ENCODE measurements around the gene LCA5L. TPM values are rescaled to one million over a fixed set of nuclear protein-coding genes. Genes with fewer than 3 reads are reported as not detected.

The LCA5L gene
- total and polyA plus RNA-seq, 2 of the 13 experiments (the other 11 are each of a cell fraction or from before 2014, with no cell fraction given): 0.13 to 0.55 TPM

DNA sequence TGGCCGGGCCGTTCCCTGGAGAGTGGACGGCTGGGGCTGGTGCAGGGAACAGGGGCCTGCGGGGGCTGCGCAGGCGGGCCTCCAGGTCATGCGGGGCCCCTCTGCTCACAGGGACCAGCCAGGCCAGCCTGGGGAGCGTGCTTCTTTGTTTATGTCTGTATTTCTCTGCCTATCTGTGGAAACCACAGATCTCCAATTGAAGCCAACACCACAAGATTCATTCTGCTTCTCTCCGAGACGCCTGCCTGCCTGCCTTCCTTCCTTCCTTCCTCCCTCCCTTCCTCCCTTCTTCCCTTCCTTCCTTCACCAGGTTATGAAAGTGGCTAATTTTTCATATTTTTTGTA lies 56.8 kb downstream of the LCA5L start (continued):
- TF ChIP-seq, protein P1, sequence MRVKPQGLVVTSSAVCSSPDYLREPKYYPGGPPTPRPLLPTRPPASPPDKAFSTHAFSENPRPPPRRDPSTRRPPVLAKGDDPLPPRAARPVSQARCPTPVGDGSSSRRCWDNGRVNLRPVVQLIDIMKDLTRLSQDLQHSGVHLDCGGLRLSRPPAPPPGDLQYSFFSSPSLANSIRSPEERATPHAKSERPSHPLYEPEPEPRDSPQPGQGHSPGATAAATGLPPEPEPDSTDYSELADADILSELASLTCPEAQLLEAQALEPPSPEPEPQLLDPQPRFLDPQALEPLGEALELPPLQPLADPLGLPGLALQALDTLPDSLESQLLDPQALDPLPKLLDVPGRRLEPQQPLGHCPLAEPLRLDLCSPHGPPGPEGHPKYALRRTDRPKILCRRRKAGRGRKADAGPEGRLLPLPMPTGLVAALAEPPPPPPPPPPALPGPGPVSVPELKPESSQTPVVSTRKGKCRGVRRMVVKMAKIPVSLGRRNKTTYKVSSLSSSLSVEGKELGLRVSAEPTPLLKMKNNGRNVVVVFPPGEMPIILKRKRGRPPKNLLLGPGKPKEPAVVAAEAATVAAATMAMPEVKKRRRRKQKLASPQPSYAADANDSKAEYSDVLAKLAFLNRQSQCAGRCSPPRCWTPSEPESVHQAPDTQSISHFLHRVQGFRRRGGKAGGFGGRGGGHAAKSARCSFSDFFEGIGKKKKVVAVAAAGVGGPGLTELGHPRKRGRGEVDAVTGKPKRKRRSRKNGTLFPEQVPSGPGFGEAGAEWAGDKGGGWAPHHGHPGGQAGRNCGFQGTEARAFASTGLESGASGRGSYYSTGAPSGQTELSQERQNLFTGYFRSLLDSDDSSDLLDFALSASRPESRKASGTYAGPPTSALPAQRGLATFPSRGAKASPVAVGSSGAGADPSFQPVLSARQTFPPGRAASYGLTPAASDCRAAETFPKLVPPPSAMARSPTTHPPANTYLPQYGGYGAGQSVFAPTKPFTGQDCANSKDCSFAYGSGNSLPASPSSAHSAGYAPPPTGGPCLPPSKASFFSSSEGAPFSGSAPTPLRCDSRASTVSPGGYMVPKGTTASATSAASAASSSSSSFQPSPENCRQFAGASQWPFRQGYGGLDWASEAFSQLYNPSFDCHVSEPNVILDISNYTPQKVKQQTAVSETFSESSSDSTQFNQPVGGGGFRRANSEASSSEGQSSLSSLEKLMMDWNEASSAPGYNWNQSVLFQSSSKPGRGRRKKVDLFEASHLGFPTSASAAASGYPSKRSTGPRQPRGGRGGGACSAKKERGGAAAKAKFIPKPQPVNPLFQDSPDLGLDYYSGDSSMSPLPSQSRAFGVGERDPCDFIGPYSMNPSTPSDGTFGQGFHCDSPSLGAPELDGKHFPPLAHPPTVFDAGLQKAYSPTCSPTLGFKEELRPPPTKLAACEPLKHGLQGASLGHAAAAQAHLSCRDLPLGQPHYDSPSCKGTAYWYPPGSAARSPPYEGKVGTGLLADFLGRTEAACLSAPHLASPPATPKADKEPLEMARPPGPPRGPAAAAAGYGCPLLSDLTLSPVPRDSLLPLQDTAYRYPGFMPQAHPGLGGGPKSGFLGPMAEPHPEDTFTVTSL (CRISPR knock-in tag; IDR thresholded peaks at IDR 0.05; ENCODE audit: borderline replicate concordance): no peak
- TF ChIP-seq MXI1 (IDR thresholded peaks at IDR 0.05; ENCODE audit: borderline replicate concordance, low read depth, low read length): no peak
- no peak for TF ChIP-seq U2AF1 (optimal IDR thresholded peaks at IDR 0.05; ENCODE audit: low read depth, low read length)
- no peak for TF ChIP-seq FOXO1 (CRISPR knock-in tag; IDR thresholded peaks at IDR 0.05)
- TF ChIP-seq PHB2 (IDR thresholded peaks at IDR 0.05; ENCODE audit: partially characterized antibody): no peak
- no peak for TF ChIP-seq HMG20A (CRISPR knock-in tag; IDR thresholded peaks at IDR 0.05; ENCODE audit: borderline replicate concordance)
- no peak for TF ChIP-seq CC2D1A (CRISPR knock-in tag; IDR thresholded peaks at IDR 0.05)
- TF ChIP-seq HNRNPLL (IDR thresholded peaks at IDR 0.05; ENCODE audit: low read depth, low read length, poor library complexity, severe bottlenecking): peak; percentile 56
- TF ChIP-seq XBP1 (CRISPR knock-in tag; IDR thresholded peaks at IDR 0.05): no peak
- TF ChIP-seq SKI (IDR thresholded peaks at IDR 0.05; ENCODE audit: partially characterized antibody): no peak
- TF ChIP-seq, protein P2, sequence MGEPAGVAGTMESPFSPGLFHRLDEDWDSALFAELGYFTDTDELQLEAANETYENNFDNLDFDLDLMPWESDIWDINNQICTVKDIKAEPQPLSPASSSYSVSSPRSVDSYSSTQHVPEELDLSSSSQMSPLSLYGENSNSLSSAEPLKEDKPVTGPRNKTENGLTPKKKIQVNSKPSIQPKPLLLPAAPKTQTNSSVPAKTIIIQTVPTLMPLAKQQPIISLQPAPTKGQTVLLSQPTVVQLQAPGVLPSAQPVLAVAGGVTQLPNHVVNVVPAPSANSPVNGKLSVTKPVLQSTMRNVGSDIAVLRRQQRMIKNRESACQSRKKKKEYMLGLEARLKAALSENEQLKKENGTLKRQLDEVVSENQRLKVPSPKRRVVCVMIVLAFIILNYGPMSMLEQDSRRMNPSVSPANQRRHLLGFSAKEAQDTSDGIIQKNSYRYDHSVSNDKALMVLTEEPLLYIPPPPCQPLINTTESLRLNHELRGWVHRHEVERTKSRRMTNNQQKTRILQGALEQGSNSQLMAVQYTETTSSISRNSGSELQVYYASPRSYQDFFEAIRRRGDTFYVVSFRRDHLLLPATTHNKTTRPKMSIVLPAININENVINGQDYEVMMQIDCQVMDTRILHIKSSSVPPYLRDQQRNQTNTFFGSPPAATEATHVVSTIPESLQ (CRISPR knock-in tag; conservative IDR thresholded peaks at IDR 0.05): no peak
- peak; percentile 29 for TF ChIP-seq RBM39 (IDR thresholded peaks at IDR 0.05; ENCODE audit: low read depth, low read length, poor library complexity, severe bottlenecking)
- TF ChIP-seq, protein P3, sequence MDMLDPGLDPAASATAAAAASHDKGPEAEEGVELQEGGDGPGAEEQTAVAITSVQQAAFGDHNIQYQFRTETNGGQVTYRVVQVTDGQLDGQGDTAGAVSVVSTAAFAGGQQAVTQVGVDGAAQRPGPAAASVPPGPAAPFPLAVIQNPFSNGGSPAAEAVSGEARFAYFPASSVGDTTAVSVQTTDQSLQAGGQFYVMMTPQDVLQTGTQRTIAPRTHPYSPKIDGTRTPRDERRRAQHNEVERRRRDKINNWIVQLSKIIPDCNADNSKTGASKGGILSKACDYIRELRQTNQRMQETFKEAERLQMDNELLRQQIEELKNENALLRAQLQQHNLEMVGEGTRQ (IDR thresholded peaks at IDR 0.05; ENCODE audit: low read depth, low read length): no peak
- TF ChIP-seq, protein P3 (CRISPR knock-in tag; IDR thresholded peaks at IDR 0.05; ENCODE audit: borderline replicate concordance): no peak
- TF ChIP-seq, protein P4, sequence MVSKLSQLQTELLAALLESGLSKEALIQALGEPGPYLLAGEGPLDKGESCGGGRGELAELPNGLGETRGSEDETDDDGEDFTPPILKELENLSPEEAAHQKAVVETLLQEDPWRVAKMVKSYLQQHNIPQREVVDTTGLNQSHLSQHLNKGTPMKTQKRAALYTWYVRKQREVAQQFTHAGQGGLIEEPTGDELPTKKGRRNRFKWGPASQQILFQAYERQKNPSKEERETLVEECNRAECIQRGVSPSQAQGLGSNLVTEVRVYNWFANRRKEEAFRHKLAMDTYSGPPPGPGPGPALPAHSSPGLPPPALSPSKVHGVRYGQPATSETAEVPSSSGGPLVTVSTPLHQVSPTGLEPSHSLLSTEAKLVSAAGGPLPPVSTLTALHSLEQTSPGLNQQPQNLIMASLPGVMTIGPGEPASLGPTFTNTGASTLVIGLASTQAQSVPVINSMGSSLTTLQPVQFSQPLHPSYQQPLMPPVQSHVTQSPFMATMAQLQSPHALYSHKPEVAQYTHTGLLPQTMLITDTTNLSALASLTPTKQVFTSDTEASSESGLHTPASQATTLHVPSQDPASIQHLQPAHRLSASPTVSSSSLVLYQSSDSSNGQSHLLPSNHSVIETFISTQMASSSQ (IDR thresholded peaks at IDR 0.05; ENCODE audit: low read depth): no peak
- TF ChIP-seq, protein P4 (CRISPR knock-in tag; IDR thresholded peaks at IDR 0.05; ENCODE audit: borderline replicate concordance): no peak
- TF ChIP-seq KDM3A (CRISPR knock-in tag; IDR thresholded peaks at IDR 0.05; ENCODE audit: low read depth): no peak
- TF ChIP-seq SMAD3 (CRISPR knock-in tag; IDR thresholded peaks at IDR 0.05): no peak
